ENCODE results near the gene FSIP1. TPM values are rescaled to one million over a fixed set of nuclear protein-coding genes. Genes with fewer than 3 reads are reported as not detected.

Gene FSIP1
- total RNA-seq, 1 experiment from 2014 or later: 0.61 TPM

DNA sequence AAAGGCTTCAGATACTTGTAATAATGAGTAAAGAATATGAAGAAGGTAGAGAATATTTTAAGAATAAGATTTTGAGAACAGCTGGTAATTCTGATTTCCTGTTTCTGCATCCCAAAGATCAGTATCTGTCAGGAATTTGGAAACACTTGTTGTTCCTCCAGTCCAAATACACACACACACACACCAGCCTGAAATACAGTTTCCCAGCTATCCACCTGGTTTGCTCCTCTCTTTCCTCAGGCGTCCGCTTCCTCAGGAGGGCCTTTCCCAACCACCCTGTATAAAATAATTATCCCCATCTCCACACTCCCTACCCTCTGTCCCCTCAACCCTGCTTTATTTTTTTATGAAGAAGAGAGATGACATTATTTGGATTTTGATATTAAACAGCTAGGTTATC lies 2.0 kb upstream of the FSIP1 start:
- peak overlapping the region; percentile 37 for H3K27ac Mint-ChIP-seq
- H3K36me3 Mint-ChIP-seq: no peaks in the 10 kb centered on the region
- no peak for DNase-seq (ENCODE audit: low spot score)
- H3K4me1 Mint-ChIP-seq: peaks cover 68% of the 10 kb centered on the region
- H3K9me3 Mint-ChIP-seq: peaks cover 8% of the 10 kb centered on the region
- ChIA-PET POLR2A (interaction anchor here (1.0 kb wide), 1 partner anchor 204 kb away, joined by 3 read pairs; the partner anchor contains the start of gene THBS1), CTCF (no interaction called here)
- no peak for ATAC-seq
- TF ChIP-seq IRF2 (CRISPR knock-in tag; IDR thresholded peaks at IDR 0.05; ENCODE audit: borderline replicate concordance, low read depth) (no peak), ETV6 (CRISPR knock-in tag; IDR thresholded peaks at IDR 0.05) (no peak)
- TF ChIP-seq, protein P1, sequence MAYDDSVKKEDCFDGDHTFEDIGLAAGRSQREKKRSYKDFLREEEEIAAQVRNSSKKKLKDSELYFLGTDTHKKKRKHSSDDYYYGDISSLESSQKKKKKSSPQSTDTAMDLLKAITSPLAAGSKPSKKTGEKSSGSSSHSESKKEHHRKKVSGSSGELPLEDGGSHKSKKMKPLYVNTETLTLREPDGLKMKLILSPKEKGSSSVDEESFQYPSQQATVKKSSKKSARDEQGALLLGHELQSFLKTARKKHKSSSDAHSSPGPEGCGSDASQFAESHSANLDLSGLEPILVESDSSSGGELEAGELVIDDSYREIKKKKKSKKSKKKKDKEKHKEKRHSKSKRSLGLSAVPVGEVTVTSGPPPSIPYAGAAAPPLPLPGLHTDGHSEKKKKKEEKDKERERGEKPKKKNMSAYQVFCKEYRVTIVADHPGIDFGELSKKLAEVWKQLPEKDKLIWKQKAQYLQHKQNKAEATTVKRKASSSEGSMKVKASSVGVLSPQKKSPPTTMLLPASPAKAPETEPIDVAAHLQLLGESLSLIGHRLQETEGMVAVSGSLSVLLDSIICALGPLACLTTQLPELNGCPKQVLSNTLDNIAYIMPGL (CRISPR knock-in tag; IDR thresholded peaks at IDR 0.05): no peak
- TF ChIP-seq, protein P2, sequence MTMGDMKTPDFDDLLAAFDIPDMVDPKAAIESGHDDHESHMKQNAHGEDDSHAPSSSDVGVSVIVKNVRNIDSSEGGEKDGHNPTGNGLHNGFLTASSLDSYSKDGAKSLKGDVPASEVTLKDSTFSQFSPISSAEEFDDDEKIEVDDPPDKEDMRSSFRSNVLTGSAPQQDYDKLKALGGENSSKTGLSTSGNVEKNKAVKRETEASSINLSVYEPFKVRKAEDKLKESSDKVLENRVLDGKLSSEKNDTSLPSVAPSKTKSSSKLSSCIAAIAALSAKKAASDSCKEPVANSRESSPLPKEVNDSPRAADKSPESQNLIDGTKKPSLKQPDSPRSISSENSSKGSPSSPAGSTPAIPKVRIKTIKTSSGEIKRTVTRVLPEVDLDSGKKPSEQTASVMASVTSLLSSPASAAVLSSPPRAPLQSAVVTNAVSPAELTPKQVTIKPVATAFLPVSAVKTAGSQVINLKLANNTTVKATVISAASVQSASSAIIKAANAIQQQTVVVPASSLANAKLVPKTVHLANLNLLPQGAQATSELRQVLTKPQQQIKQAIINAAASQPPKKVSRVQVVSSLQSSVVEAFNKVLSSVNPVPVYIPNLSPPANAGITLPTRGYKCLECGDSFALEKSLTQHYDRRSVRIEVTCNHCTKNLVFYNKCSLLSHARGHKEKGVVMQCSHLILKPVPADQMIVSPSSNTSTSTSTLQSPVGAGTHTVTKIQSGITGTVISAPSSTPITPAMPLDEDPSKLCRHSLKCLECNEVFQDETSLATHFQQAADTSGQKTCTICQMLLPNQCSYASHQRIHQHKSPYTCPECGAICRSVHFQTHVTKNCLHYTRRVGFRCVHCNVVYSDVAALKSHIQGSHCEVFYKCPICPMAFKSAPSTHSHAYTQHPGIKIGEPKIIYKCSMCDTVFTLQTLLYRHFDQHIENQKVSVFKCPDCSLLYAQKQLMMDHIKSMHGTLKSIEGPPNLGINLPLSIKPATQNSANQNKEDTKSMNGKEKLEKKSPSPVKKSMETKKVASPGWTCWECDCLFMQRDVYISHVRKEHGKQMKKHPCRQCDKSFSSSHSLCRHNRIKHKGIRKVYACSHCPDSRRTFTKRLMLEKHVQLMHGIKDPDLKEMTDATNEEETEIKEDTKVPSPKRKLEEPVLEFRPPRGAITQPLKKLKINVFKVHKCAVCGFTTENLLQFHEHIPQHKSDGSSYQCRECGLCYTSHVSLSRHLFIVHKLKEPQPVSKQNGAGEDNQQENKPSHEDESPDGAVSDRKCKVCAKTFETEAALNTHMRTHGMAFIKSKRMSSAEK (CRISPR knock-in tag; IDR thresholded peaks at IDR 0.05; ENCODE audit: borderline replicate concordance): no peak
- TF ChIP-seq, protein P3, sequence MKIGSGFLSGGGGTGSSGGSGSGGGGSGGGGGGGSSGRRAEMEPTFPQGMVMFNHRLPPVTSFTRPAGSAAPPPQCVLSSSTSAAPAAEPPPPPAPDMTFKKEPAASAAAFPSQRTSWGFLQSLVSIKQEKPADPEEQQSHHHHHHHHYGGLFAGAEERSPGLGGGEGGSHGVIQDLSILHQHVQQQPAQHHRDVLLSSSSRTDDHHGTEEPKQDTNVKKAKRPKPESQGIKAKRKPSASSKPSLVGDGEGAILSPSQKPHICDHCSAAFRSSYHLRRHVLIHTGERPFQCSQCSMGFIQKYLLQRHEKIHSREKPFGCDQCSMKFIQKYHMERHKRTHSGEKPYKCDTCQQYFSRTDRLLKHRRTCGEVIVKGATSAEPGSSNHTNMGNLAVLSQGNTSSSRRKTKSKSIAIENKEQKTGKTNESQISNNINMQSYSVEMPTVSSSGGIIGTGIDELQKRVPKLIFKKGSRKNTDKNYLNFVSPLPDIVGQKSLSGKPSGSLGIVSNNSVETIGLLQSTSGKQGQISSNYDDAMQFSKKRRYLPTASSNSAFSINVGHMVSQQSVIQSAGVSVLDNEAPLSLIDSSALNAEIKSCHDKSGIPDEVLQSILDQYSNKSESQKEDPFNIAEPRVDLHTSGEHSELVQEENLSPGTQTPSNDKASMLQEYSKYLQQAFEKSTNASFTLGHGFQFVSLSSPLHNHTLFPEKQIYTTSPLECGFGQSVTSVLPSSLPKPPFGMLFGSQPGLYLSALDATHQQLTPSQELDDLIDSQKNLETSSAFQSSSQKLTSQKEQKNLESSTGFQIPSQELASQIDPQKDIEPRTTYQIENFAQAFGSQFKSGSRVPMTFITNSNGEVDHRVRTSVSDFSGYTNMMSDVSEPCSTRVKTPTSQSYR (CRISPR knock-in tag; IDR thresholded peaks at IDR 0.05): no peak
- H3K27me3 Mint-ChIP-seq (ENCODE audit: low read depth): no peaks in the 10 kb centered on the region
- H3K4me3 Mint-ChIP-seq: peak overlapping the region; percentile 79

DNA sequence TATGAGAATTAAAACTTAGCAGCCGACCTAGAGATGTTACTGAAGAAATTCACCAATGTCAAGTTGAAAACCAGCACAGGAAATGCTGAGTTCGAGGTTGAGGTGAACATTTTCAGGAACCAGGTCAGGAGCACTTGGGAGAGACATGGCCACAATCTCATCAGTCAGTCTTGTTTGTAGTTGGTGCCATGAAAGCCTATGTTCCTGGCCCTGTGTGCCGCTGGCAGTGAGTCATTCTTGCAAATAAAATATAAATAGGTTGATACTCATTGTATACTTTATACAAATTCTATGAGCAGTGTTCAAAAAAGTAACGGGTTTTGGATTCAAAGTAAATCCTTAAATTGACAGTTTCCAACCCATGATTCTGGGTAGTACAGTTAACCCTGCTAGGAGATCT lies 1.5 kb upstream of the FSIP1 start:
- DNase-seq (ENCODE audit: low spot score): no peak
- POLR2A ChIA-PET: interaction anchor here (1.0 kb wide), 1 partner anchor 204 kb away, joined by 3 read pairs; the partner anchor contains the start of gene THBS1
- Mint-ChIP-seq H3K27ac (peak overlapping the region; percentile 51; the same call in 1 of the 2 replicates), H3K9me3 (peaks cover 8% of the 10 kb centered on the region), H3K27me3 (ENCODE audit: low read depth) (no peaks in the 10 kb centered on the region), H3K4me3 (peak overlapping the region; percentile 79), H3K4me1 (peaks cover 63% of the 10 kb centered on the region), H3K36me3 (no peaks in the 10 kb centered on the region)
- CTCF ChIA-PET: no interaction called here
- ATAC-seq: no peak
- TF ChIP-seq IRF2 (CRISPR knock-in tag; IDR thresholded peaks at IDR 0.05; ENCODE audit: borderline replicate concordance, low read depth) (no peak), ZNF423 (CRISPR knock-in tag; IDR thresholded peaks at IDR 0.05) (no peak), NR3C1 (CRISPR knock-in tag; conservative IDR thresholded peaks at IDR 0.05; ENCODE audit: low read depth) (no peak), NFATC4 (CRISPR knock-in tag; IDR thresholded peaks at IDR 0.05) (no peak), FOXP1 (CRISPR knock-in tag; IDR thresholded peaks at IDR 0.05; ENCODE audit: borderline replicate concordance) (no peak), MYBL2 (CRISPR knock-in tag; IDR thresholded peaks at IDR 0.05) (no peak), RELA (CRISPR knock-in tag; IDR thresholded peaks at IDR 0.05; ENCODE audit: borderline replicate concordance) (no peak), ZNF232 (CRISPR knock-in tag; IDR thresholded peaks at IDR 0.05) (no peak), NFYB (CRISPR knock-in tag; conservative IDR thresholded peaks at IDR 0.05; ENCODE audit: low read depth) (no peak), CBFB (CRISPR knock-in tag; IDR thresholded peaks at IDR 0.05; ENCODE audit: low read depth) (no peak), FOXK1 (CRISPR knock-in tag; IDR thresholded peaks at IDR 0.05) (no peak), ZNF396 (CRISPR knock-in tag; IDR thresholded peaks at IDR 0.05; ENCODE audit: borderline replicate concordance) (no peak), EMX1 (CRISPR knock-in tag; IDR thresholded peaks at IDR 0.05) (no peak), TEAD4 (CRISPR knock-in tag; IDR thresholded peaks at IDR 0.05) (no peak)
- TF ChIP-seq, protein P4, sequence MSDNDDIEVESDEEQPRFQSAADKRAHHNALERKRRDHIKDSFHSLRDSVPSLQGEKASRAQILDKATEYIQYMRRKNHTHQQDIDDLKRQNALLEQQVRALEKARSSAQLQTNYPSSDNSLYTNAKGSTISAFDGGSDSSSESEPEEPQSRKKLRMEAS (CRISPR knock-in tag; IDR thresholded peaks at IDR 0.05): no peak
- TF ChIP-seq, protein P5, sequence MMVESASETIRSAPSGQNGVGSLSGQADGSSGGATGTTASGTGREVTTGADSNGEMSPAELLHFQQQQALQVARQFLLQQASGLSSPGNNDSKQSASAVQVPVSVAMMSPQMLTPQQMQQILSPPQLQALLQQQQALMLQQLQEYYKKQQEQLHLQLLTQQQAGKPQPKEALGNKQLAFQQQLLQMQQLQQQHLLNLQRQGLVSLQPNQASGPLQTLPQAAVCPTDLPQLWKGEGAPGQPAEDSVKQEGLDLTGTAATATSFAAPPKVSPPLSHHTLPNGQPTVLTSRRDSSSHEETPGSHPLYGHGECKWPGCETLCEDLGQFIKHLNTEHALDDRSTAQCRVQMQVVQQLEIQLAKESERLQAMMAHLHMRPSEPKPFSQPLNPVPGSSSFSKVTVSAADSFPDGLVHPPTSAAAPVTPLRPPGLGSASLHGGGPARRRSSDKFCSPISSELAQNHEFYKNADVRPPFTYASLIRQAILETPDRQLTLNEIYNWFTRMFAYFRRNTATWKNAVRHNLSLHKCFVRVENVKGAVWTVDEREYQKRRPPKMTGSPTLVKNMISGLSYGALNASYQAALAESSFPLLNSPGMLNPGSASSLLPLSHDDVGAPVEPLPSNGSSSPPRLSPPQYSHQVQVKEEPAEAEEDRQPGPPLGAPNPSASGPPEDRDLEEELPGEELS (CRISPR knock-in tag; IDR thresholded peaks at IDR 0.05): no peak
- TF ChIP-seq, protein P6, sequence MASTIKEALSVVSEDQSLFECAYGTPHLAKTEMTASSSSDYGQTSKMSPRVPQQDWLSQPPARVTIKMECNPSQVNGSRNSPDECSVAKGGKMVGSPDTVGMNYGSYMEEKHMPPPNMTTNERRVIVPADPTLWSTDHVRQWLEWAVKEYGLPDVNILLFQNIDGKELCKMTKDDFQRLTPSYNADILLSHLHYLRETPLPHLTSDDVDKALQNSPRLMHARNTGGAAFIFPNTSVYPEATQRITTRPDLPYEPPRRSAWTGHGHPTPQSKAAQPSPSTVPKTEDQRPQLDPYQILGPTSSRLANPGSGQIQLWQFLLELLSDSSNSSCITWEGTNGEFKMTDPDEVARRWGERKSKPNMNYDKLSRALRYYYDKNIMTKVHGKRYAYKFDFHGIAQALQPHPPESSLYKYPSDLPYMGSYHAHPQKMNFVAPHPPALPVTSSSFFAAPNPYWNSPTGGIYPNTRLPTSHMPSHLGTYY (CRISPR knock-in tag; IDR thresholded peaks at IDR 0.05): no peak
- TF ChIP-seq, protein P7, sequence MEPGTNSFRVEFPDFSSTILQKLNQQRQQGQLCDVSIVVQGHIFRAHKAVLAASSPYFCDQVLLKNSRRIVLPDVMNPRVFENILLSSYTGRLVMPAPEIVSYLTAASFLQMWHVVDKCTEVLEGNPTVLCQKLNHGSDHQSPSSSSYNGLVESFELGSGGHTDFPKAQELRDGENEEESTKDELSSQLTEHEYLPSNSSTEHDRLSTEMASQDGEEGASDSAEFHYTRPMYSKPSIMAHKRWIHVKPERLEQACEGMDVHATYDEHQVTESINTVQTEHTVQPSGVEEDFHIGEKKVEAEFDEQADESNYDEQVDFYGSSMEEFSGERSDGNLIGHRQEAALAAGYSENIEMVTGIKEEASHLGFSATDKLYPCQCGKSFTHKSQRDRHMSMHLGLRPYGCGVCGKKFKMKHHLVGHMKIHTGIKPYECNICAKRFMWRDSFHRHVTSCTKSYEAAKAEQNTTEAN (CRISPR knock-in tag; IDR thresholded peaks at IDR 0.05): no peak
